Measurements from ENCODE around the gene CEP68. TPM values are rescaled to one million over a fixed set of nuclear protein-coding genes. Genes with fewer than 3 reads are reported as not detected.
A peak's percentile ranks its signal among the peaks of the same experiment; 100 is the strongest.

Gene CEP68
- 10 to 100 TPM; 19.8 to 34.1 (median 27.5) TPM for total RNA-seq

- intact Hi-C loops (cut with DNase I): no loop called here
- H3K4me3 ChIP-seq (replicated peaks in 1 of 3): peak within 1 kb of the TSS; percentile 73 to 98 (median 82)
- H3K36me3 ChIP-seq: no peaks in the 10 kb centered on the region
Measured at GRCh38 chr2:65056215-65057053, at the start of gene CEP68. TSS of gene CEP68 (plus strand) at chr2:65056416. CDS start at chr2:65069445, 13,029 bp downstream.

GRCh38 chr2:65013776-65014175 lies 42.4 kb upstream of the CEP68 start:
- H3K27me3 ChIP-seq: no peaks in the 10 kb centered on the region
- 77 to 83% methylated on average over 1 of the region's 1 CpG for WGBS, 2 donors
- H3K4me1 ChIP-seq: no peaks in the 10 kb centered on the region
- no peaks in the 10 kb centered on the region for H3K9me3 ChIP-seq
- H3K4me3 ChIP-seq (replicated peaks in 1 of 3): no peak overlapping the region
- no peak overlapping the region for H3K27ac ChIP-seq
- H3K36me3 ChIP-seq: no peaks in the 10 kb centered on the region
- intact Hi-C loops (cut with DNase I): no loop called here
- TF ChIP-seq CTCF (IDR thresholded peaks at IDR 0.05) (no peak), POLR2A (IDR thresholded peaks at IDR 0.05) (no peak)
- DNase-seq: no peak

More at GRCh38 chr2:65056215-65057053, at the start of gene CEP68:
- Histone ChIP-seq H3K27me3 (no peaks in the 10 kb centered on the region), H3K4me1 (peaks cover 16 to 46% of the 10 kb centered on the region in 2 donors), H3K27ac (peak within 1 kb of the TSS; percentile 65 to 91 (median 78)), H3K9me3 (no peaks in the 10 kb centered on the region)
- DNase-seq: peak; percentile 98
- WGBS, 2 donors: 0 to 1% methylated on average over 20 to 31 of the region's 99 CpGs
- TF ChIP-seq CTCF (IDR thresholded peaks at IDR 0.05) (no peak), POLR2A (IDR thresholded peaks at IDR 0.05) (peak; percentile 82 to 97)

GRCh38 chr2:65015731-65016130 lies 40.5 kb upstream of the CEP68 start:
- TF ChIP-seq CTCF (IDR thresholded peaks at IDR 0.05) (no peak), POLR2A (IDR thresholded peaks at IDR 0.05) (no peak)
- Histone ChIP-seq H3K9me3 (no peaks in the 10 kb centered on the region), H3K27me3 (no peaks in the 10 kb centered on the region), H3K4me1 (no peaks in the 10 kb centered on the region), H3K36me3 (no peaks in the 10 kb centered on the region), H3K27ac (no peak overlapping the region), H3K4me3 (replicated peaks in 1 of 3) (no peak overlapping the region)
- WGBS, 2 donors: 83 to 90% methylated on average over 5 of the region's 5 CpGs
- intact Hi-C loops (cut with DNase I): no loop called here
- no peak for DNase-seq

GRCh38 chr2:65016789-65017188 lies 39.4 kb upstream of the CEP68 start:
- 94% methylated on average over 6 of the region's 6 CpGs for WGBS, 2 donors
- no peak overlapping the region for H3K27ac ChIP-seq

More at GRCh38 chr2:65016789-65017188, 39.4 kb upstream of the CEP68 start:
- Histone ChIP-seq H3K9me3 (no peaks in the 10 kb centered on the region), H3K4me1 (no peaks in the 10 kb centered on the region), H3K36me3 (no peaks in the 10 kb centered on the region), H3K27me3 (no peaks in the 10 kb centered on the region), H3K4me3 (replicated peaks in 1 of 3) (no peak overlapping the region)
- TF ChIP-seq POLR2A (IDR thresholded peaks at IDR 0.05): no peak
- no peak for TF ChIP-seq CTCF (IDR thresholded peaks at IDR 0.05)
- no peak for DNase-seq
- intact Hi-C loops (cut with DNase I): no loop called here
